CD4-positive, alpha-beta T cell treated with Interferon alpha-2 for 1 hour (primary cell): ENCODE results near the gene GPR62.
A peak's percentile ranks its signal among the peaks of the same experiment; 100 is the strongest.

Experiments
- DNase-seq, 2 donors: peaks; one replicate each; pipeline ENCODE4 v3.0.0-alpha.2; 2020 to 2022

The GPR62 gene

GRCh38 chr3:51994530-51994929, 39.3 kb downstream of the GPR62 start:
- DNase-seq, result no peak

- DNase-seq, result peak; percentile 93 to 96
Observed at GRCh38 chr3:51995346-51996163, 40.4 kb downstream of the GPR62 start, which contains the start of gene RPL29. Gene RPL29, minus strand, starts transcription at chr3:51995895. Its CDS starts 434 bp downstream, at chr3:51995461.

- DNase-seq, result no peak
Observed at GRCh38 chr3:51997172-51997571, 42.0 kb downstream of the GPR62 start.

GRCh38 chr3:51997935-51998596, 42.9 kb downstream of the GPR62 start:
- DNase-seq, result no peak

GRCh38 chr3:51998774-51999173, 43.6 kb downstream of the GPR62 start:
- no peak for DNase-seq

- DNase-seq, result no peak
Observed at GRCh38 chr3:51999846-52000245, 44.7 kb downstream of the GPR62 start.

- DNase-seq, result peak; percentile 85 to 90
Observed at GRCh38 chr3:52001443-52001974, 46.3 kb downstream of the GPR62 start.

- no peak for DNase-seq
Observed at GRCh38 chr3:52002748-52003147, 47.6 kb downstream of the GPR62 start.

- DNase-seq, result no peak
Observed at GRCh38 chr3:52004163-52004787, 49.1 kb downstream of the GPR62 start.

GRCh38 chr3:52004906-52005395, 49.8 kb downstream of the GPR62 start:
- DNase-seq, result no peak

- no peak for DNase-seq
Observed at GRCh38 chr3:52005571-52005986, 50.4 kb downstream of the GPR62 start.

GRCh38 chr3:52006017-52006819, 51.0 kb downstream of the GPR62 start:
- DNase-seq, result no peak

- DNase-seq, result no peak
Observed at GRCh38 chr3:52006820-52007133, 51.6 kb downstream of the GPR62 start.
